Gastrocnemius medialis (tissue), 4 donors: ENCODE data around the gene DOK5.

Experiments
- CTCF ChIP-seq, 5 experiments: fragments of 450-650 bp in 3 of 5; fragments of 200-600 bp in 2 of 5; sonication (generic) in 2 of 5; IDR thresholded peaks in 4 of 5; conservative IDR thresholded peaks in 1 of 5; 1 replicate in 4 of 5; 2 replicates in 1 of 5; pipeline ENCODE4 v1.5.1; 2016 to 2019; ENCODE audit warnings: antibody characterized with exemption in 5 of 5, mild to moderate bottlenecking in 3 of 5, moderate library complexity in 3 of 5
- POLR2A ChIP-seq, 2 donors: fragments of 450-650 bp; IDR thresholded peaks; one replicate each; pipeline ENCODE4 v1.6.1; 2017; ENCODE audit warnings: antibody characterized with exemption in 2 of 2, mild to moderate bottlenecking in 2 of 2, moderate library complexity in 2 of 2

- TF ChIP-seq CTCF (IDR thresholded peaks at IDR 0.05 in 4 of 5, conservative IDR thresholded peaks at IDR 0.05 in 1 of 5) (no peak), POLR2A (IDR thresholded peaks at IDR 0.05) (no peak)
These were observed 174.8 kb downstream of the DOK5 start for GRCh38 chr20:54650052-54650719.
